Gastroesophageal sphincter (tissue), 4 donors: ENCODE measurements around the gene MAP3K13. TPM values are rescaled to one million over a fixed set of nuclear protein-coding genes. Genes with fewer than 3 reads are reported as not detected.

Source experiments
- ATAC-seq: fragments of 150-250 bp; one replicate; pipeline ENCODE4 v1.9.1; 2016; ENCODE audit warnings: mild to moderate bottlenecking, moderate library complexity
- H3K27ac ChIP-seq, 4 donors: fragments of 200-600 bp; sonication (generic) in 3 of 4; 1 replicate in 3 of 4; 2 replicates in 1 of 4; pipeline ENCODE4 v1.5.1; 2016 to 2019
- H3K27me3 ChIP-seq: fragments of 200-600 bp; sonication (generic); one replicate; pipeline ENCODE4 v1.5.1; 2019
- H3K36me3 ChIP-seq, 2 donors: fragments of 200-600 bp; sonication (generic); one replicate each; pipeline ENCODE4 v1.5.1; 2019; ENCODE audit warnings: control low read depth in 1 of 2
- H3K4me1 ChIP-seq, 3 donors: fragments of 200-600 bp; sonication (generic); 1 replicate in 2 of 3; 2 replicates in 1 of 3; pipeline ENCODE4 v1.5.1; 2016 to 2019; ENCODE audit warnings: control low read depth in 2 of 3
- H3K4me3 ChIP-seq, 2 donors: fragments of 200-600 bp; sonication (generic); one replicate each; pipeline ENCODE4 v1.5.1; 2019; ENCODE audit warnings: mild to moderate bottlenecking in 1 of 2, moderate library complexity in 1 of 2
- H3K9me3 ChIP-seq, 3 donors: fragments of 200-600 bp; sonication (generic); one replicate each; pipeline ENCODE4 v1.5.1; 2017 to 2019; ENCODE audit warnings: control low read depth in 2 of 3
- CTCF ChIP-seq, 4 experiments: fragments of 200-600 bp in 2 of 4; fragments of 450-650 bp in 2 of 4; sonication (generic) in 1 of 4; IDR thresholded peaks; one replicate each; pipeline ENCODE4 v1.5.1; 2017 to 2019; ENCODE audit warnings: antibody characterized with exemption in 4 of 4, mild to moderate bottlenecking in 2 of 4, moderate library complexity in 2 of 4
- EP300 ChIP-seq: sonication (generic); formaldehyde crosslinking; IDR thresholded peaks from one replicate; pipeline ENCODE4 v1.6.1; 2017; ENCODE audit warnings: antibody characterized with exemption, mild to moderate bottlenecking
- POLR2A ChIP-seq, 2 donors: fragments of 450-650 bp; IDR thresholded peaks; one replicate each; pipeline ENCODE4 v1.6.1; 2017; ENCODE audit warnings: antibody characterized with exemption in 2 of 2, mild to moderate bottlenecking in 2 of 2, moderate library complexity in 1 of 2
- POLR2AphosphoS5 ChIP-seq: sonication (generic); formaldehyde crosslinking; IDR thresholded peaks from one replicate; pipeline ENCODE4 v1.6.1; 2017; ENCODE audit warnings: antibody characterized with exemption
- WGBS, 2 donors: methylation state at CpG; one replicate each; pipeline ENCODE4 v1.1.5; 2018; ENCODE audit warnings: low coverage in 1 of 2; 5-methylcytosine and 5-hydroxymethylcytosine counted together
- total RNA-seq, 4 donors: library from RNA; depleted of rRNA; stranded (reverse); fragments of >200 nt; gene quantifications; one replicate each; pipeline ENCODE4 v1.1.0, GENCODE V29; 2016

MAP3K13 gene
- total RNA-seq, 4 donors from 2014 or later = 17.1 to 29.2 (median 23.3) TPM

GRCh38 chr3:185335799-185336198, 27.1 kb upstream of the MAP3K13 start:
- TF ChIP-seq POLR2AphosphoS5 = no peak
- TF ChIP-seq POLR2A (IDR thresholded peaks at IDR 0.05) = no peak
- no peak for TF ChIP-seq CTCF (IDR thresholded peaks at IDR 0.05)
- no peak for TF ChIP-seq EP300
- Histone ChIP-seq H3K27ac (no peak overlapping the region), H3K36me3 (no peaks in the 10 kb centered on the region), H3K4me3 (no peak overlapping the region), H3K9me3 (no peaks in the 10 kb centered on the region), H3K27me3 (no peaks in the 10 kb centered on the region), H3K4me1 (no peaks in the 10 kb centered on the region)
- no peak for ATAC-seq

- no peaks in the 10 kb centered on the region for H3K9me3 ChIP-seq
- no peaks in the 10 kb centered on the region for H3K27me3 ChIP-seq
- H3K27ac ChIP-seq = no peak overlapping the region
- no peak overlapping the region for H3K4me3 ChIP-seq
- WGBS, 2 donors = 40 to 46% methylated on average over 3 to 5 of the region's 5 CpGs
- TF ChIP-seq POLR2AphosphoS5 (no peak), EP300 (no peak), POLR2A (IDR thresholded peaks at IDR 0.05) (no peak), CTCF (IDR thresholded peaks at IDR 0.05) (no peak)
- no peaks in the 10 kb centered on the region for H3K4me1 ChIP-seq
- no peaks in the 10 kb centered on the region for H3K36me3 ChIP-seq
- no peak for ATAC-seq
Measured at GRCh38 chr3:185337231-185337816, 25.6 kb upstream of the MAP3K13 start.

GRCh38 chr3:185339945-185340344, 23.0 kb upstream of the MAP3K13 start:
- H3K4me1 ChIP-seq = no peaks in the 10 kb centered on the region
- H3K36me3 ChIP-seq = no peaks in the 10 kb centered on the region
- H3K27me3 ChIP-seq = no peaks in the 10 kb centered on the region
- 93 to 100% methylated on average over 1 to 2 of the region's 2 CpGs for WGBS, 2 donors
- no peak overlapping the region for H3K27ac ChIP-seq
- H3K4me3 ChIP-seq = no peak overlapping the region
- TF ChIP-seq CTCF (IDR thresholded peaks at IDR 0.05) (no peak), POLR2A (IDR thresholded peaks at IDR 0.05) (no peak)
- no peak for ATAC-seq
- no peaks in the 10 kb centered on the region for H3K9me3 ChIP-seq

- no peak overlapping the region for H3K4me3 ChIP-seq
- no peaks in the 10 kb centered on the region for H3K4me1 ChIP-seq
- no peaks in the 10 kb centered on the region for H3K9me3 ChIP-seq
- no peak overlapping the region for H3K27ac ChIP-seq
- TF ChIP-seq POLR2A (IDR thresholded peaks at IDR 0.05) = no peak
- TF ChIP-seq CTCF (IDR thresholded peaks at IDR 0.05) = no peak
- TF ChIP-seq EP300 = no peak
- TF ChIP-seq POLR2AphosphoS5 = no peak
- no peak for ATAC-seq
- no peaks in the 10 kb centered on the region for H3K36me3 ChIP-seq
- WGBS, 2 donors = 84 to 100% methylated on average over 2 of the region's 2 CpGs
- no peaks in the 10 kb centered on the region for H3K27me3 ChIP-seq
Measured at GRCh38 chr3:185340751-185341150, 22.2 kb upstream of the MAP3K13 start.

- Histone ChIP-seq H3K4me3 (no peak overlapping the region), H3K27ac (no peak overlapping the region), H3K9me3 (no peaks in the 10 kb centered on the region), H3K4me1 (no peaks in the 10 kb centered on the region), H3K36me3 (no peaks in the 10 kb centered on the region), H3K27me3 (no peaks in the 10 kb centered on the region)
- TF ChIP-seq CTCF (IDR thresholded peaks at IDR 0.05) = no peak
- TF ChIP-seq POLR2AphosphoS5 = no peak
- TF ChIP-seq EP300 = no peak
- no peak for TF ChIP-seq POLR2A (IDR thresholded peaks at IDR 0.05)
- 65 to 90% methylated on average over 2 to 5 of the region's 5 CpGs for WGBS, 2 donors
- no peak for ATAC-seq
Measured at GRCh38 chr3:185341616-185342458, 21.1 kb upstream of the MAP3K13 start.
